ENCODE data around the gene COPS9.
A peak's percentile ranks its signal among the peaks of the same experiment; 100 is the strongest.

The COPS9 gene

GRCh38 chr2:240147911-240148587, 11.9 kb upstream of the COPS9 start:
- no peak for DNase-seq (ENCODE audit: low spot score)

GRCh38 chr2:240147382-240147781, 11.3 kb upstream of the COPS9 start:
- no peak for DNase-seq (ENCODE audit: low spot score)

- DNase-seq (ENCODE audit: low spot score) = no peak
These were observed 10.6 kb upstream of the COPS9 start for GRCh38 chr2:240146627-240147278.

- DNase-seq (ENCODE audit: low spot score) = no peak
These were observed 10.0 kb upstream of the COPS9 start for GRCh38 chr2:240146141-240146561.

- no peak for DNase-seq (ENCODE audit: low spot score)
These were observed 9.4 kb upstream of the COPS9 start for GRCh38 chr2:240145461-240145860.

DNA sequence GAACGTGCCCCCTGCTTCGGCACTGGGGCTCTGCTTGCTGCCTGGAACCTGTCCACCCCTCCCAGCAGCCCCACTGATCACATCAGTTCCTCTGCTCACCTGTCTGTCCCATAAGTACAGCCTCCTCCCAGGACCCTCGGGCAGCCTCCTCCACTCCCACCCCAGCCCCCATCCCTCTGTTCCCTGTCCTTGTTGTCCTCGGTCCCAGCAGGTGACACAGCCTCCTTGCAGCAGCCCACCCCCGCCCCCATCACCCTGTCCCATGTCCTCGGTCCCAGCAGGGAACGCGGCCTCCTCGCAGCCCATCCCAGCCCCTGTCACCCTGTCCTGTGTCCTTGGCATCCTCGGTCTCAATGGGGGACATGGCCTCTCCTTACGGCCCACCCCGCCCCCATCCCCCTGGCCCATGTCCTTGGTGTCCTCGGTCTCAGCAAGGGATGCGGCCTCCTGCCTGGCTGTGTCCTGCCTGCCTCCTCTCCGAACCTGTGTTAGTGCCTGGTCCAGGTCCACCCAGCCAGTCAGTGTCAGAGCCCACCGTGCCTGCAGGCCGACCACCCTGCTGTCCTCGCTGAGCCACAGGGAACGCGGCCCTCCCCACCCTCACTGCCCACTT, 8.7 kb upstream of the COPS9 start:
- DNase-seq (ENCODE audit: low spot score) = no peak

GRCh38 chr2:240143801-240144648, 7.9 kb upstream of the COPS9 start:
- DNase-seq (ENCODE audit: low spot score) = peak; percentile 67

DNA sequence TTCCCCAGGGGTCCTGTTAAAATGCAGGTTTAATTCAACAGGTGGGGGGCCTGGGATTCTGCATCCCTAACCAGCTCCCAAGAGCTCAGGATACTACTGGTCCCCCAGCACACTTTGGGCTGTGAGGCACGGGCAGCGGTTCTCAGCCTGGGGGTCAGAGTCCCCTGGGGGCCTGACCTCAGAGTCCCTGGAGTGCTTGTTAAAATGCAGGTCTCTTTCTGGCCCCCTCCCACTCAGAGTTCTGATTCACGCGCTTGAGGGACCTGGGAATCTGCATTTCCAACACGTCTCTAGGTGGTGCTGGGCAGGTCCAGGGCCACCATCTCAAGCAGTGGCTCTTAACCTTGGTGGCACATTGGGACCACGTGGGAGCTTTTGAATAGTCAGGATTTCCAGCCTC, 7.2 kb upstream of the COPS9 start:
- no peak for DNase-seq (ENCODE audit: low spot score)

- DNase-seq (ENCODE audit: low spot score) = no peak
These were observed 6.8 kb upstream of the COPS9 start for GRCh38 chr2:240142859-240143258.

GRCh38 chr2:240142256-240142775, 6.2 kb upstream of the COPS9 start:
- no peak for DNase-seq (ENCODE audit: low spot score)

DNA sequence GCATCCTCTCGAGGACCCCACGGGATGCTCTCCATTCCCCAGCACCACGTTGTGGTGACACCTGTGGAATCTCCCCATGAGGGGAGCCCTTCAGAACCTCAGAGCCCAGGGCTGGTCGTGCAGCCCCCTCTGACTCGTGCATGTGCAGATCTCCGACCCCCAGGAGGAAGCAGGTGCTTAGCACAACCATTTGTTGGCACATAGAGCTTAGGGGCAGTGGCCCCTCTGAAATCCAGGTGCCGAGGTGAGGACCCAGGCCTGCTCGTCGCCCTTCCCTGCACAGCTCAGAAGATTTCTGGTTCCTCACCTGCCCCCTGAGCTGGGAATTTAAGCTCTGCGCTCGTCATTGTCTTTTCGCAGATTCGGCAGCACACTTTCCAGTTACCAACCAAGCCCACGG, 5.6 kb upstream of the COPS9 start:
- DNase-seq (ENCODE audit: low spot score) = no peak

- DNase-seq (ENCODE audit: low spot score) = no peak
These were observed 4.8 kb upstream of the COPS9 start for GRCh38 chr2:240140920-240141319.

DNA sequence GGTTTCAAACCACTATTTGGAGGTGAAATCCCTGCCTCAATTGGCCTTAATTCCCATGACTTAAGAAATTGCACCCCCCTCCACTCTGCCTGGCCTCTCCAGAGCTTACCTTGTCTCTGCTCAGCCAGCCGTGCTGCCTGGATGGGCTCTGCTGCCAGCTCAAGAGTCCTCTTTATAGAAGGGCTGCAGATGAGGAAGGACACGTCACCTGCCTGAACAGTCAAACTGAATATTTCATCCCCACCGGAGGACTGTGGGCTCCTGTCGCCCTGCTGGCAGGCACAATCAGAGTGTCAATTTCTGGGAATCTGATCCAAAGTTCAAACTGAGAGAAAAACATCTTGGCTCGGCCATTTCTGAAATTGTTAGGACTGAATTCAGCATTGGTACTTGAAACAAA, 4.4 kb upstream of the COPS9 start, which contains the start of gene OTOS:
Gene OTOS, minus strand, starts transcription at position 148 of the 400 bp plus-strand sequence. CDS start 332 bp downstream, outside the sequence.
- no peak for DNase-seq (ENCODE audit: low spot score)

GRCh38 chr2:240139666-240140393, 3.7 kb upstream of the COPS9 start:
- DNase-seq (ENCODE audit: low spot score) = no peak

DNA sequence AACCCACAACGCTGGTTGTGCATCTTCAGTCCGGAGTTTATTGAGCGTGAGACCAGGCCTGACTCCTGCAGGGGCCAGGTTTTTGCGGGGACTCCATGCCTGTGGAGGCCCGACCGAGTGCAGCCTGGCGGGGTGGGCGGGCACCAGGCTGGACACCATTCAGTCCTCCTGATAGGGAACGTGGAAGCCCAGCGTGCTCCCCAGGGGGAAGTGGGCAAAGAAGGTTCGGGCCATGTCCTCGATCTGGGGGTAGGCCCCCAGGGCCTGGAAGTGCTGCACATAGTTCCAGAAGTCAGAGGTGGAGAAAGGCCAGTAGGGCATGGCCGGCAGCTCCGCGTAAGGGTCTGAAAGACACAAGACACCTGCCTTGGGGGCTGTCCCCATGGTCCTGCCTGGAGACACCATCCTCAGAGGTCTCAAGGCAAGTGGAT, 2.9 kb upstream of the COPS9 start:
- DNase-seq (ENCODE audit: low spot score) = no peak

DNA sequence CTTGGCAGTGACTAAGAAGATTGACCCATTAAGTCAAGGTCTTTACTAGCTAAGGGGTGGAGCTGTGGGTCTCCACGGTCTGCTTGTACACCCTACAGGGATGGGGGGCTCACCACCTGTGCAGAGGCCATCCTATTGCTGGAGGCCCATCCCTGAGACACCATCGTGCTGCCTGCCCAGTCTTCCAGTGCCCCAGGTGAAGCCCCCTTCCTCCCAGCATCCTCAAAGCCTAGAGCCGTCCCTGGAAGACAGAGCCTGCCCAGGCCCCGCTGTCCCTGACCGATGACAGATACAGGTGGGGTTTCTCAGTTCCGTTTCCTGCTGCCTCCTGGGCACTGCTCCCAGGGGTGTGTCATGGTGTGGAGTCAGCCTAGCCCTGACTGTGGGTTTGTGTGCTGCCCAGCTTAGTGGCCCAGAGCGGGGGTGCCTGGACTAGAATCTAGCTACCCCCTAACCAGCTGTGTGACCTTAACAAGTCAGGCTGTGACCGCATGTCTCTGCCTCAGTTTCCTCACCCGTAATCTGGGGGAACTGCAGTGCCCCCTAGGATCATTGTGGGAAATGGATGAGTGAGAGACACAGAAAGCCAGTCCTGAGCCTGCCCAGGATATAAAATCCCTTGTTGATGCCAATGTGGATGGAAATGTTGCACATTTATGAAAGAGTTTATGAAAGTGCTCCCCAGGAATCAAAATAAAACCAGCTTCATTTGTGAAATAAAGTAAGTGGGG, 2.3 kb upstream of the COPS9 start:
- no peak for DNase-seq (ENCODE audit: low spot score)

- no peak for DNase-seq (ENCODE audit: low spot score)
These were observed 1.6 kb upstream of the COPS9 start for GRCh38 chr2:240137596-240138253.

DNA sequence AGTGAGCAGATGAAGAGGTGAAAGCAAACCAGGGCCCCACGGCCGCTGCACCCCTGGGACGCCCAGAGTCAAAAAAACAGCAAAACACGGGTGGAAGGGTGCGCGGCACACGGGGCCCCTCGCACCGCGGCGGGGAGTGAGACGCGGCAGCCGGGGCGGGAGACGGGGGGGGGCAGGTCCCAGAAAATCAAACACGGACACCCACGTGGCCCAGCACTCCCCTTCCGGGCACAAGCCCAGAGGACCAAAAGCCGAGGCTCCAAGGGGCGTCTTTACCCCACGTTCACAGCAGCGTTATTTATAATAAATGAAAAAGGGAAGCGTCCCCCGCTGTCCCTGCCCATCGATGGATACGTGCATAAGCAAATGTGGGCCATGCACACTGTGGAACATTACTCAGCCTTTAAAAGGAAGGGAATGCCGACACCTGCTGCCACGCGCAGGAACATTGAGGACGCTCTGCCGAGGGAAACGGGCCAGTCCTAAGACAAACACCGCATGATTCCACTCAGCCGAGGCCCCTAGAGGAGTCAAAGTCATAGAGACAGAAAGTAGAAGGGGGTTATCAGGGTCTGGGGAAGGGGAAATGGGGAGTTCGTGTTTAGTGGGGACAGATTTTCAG, 677 bp upstream of the COPS9 start:
- no peak for DNase-seq (ENCODE audit: low spot score)

- no peak for DNase-seq (ENCODE audit: low spot score)
These were observed 446 bp downstream of the COPS9 start for GRCh38 chr2:240135706-240136012.

DNA sequence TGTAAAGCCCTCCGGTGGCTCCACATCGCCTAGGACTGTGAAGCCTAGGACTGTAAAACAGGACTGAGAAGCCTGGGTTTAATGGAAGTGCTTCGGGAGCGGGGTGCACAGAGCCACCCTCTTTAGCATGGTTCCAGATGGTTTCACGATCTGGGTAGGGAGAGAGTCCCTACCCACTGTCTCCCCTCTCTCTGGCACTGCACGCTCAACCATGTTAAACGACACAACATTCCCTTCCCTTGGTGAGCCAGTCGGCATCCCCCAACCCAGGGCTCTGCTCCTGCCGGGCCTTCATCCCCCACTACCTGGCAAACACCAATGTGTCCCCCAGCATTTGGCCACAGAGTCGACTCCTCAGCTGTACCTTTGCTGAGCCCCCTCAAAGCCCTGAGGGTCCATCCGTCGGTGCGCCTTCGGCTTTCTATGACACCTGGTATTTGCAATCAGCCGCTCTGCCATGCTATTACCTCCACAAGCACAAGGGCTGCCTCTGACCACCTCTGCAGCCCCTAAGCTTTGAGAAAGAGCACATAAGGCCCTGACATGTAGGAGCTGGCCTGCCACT, 1.1 kb downstream of the COPS9 start:
- no peak for DNase-seq (ENCODE audit: low spot score)

Measured in COLO829 (cell line).